HG03521 (cell line): ENCODE data around the gene SV2C.
"Not testable (repeated sequence)": the region's sequence is repeated elsewhere in the genome, so short reads cannot be mapped to it uniquely, and the experiment has no call there.

Experiments used
- ATAC-seq: cut with Tn5 transposase; IDR thresholded peaks from one replicate; pipeline ENCODE4 v1.9.1; 2021; ENCODE audit warnings: mild to moderate bottlenecking, moderate library complexity; ENCODE audit not compliant: unreplicated experiment

The SV2C gene

GRCh38 chr5:76292620-76293322 lies 209.6 kb downstream of the SV2C start:
- ATAC-seq: peak; percentile 56

- no peak for ATAC-seq
These were observed 211.4 kb downstream of the SV2C start for GRCh38 chr5:76294573-76294972.

DNA sequence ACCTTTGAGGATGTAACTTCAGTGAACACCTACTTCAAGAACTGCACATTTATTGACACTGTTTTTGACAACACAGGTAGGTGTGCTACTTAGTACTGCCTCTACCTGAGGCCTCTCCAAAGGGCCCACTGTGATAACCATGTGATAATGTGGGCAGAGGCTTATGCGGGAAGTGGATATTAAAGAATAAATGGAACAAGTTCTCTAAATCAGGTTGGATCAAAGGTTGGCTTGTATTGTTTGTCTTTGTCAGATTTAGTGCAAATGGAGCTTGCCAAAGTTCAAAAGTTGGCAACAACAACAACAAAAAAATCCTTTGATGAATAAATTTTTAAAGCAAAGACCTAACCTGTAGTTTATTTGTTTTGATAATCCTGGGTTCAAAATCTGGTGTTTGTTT lies 215.7 kb downstream of the SV2C start:
- no peak for ATAC-seq

- no peak for ATAC-seq
These were observed 216.4 kb downstream of the SV2C start for GRCh38 chr5:76299592-76299991.

DNA sequence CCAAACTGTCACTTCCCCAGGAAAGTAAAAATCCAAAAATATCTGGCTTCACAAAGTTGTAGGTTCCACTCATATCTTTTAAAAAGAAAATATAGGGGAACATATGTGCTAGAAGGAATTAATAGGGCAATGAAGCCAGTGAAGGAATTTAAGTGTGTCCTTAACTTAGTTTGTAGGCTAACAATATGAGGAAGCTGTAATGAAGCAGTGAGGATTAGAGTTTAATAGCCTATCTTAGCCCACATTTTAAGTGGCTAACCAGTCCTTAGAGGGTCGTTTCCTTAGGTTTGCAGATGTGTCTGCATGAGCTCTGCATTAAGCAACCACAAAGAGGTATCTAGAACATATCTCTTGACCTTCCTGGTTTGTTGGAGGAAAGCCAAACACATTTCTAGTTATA lies 218.7 kb downstream of the SV2C start:
- ATAC-seq: not testable (repeated sequence)

GRCh38 chr5:76302661-76303060 lies 219.5 kb downstream of the SV2C start:
- not testable (repeated sequence) for ATAC-seq

DNA sequence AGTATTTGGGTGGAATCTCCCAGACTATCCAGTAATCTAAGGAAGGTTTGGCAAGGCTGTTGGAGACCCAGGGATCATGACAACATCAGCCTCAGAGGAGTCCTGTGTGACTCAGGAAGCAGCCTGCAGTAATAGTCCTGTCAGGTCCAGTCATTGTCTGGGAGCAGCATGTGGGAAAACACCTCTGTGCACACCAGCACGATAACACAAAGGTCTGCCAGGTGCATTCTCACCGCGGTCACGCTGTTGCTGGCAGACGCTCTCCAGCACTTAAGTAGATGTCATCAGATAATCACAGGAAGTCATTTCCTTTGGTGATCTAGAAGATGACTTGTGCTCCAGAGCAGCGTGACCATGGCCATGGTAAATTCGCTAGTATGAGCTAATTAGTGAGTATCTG lies 220.7 kb downstream of the SV2C start:
- ATAC-seq: no peak

GRCh38 chr5:76305269-76305668 lies 222.1 kb downstream of the SV2C start:
- ATAC-seq: no peak

DNA sequence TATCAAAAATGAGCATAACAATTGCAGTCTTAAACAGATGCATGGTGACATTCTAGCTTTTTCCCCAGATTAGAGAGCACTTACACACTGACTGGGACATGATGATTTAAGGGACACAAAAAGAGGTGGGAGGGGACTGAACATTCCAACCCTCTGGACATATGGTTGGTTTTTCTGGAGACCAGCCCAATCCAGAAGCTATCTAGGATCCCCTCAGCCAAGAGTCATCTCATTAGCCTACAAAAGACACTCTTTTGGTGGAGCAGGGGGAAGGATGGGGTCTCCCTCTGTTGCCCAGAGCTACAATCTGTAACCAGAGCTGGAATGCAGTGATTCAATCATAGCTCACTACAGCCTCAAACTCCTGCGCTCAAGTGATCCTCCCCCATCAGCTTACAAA lies 222.6 kb downstream of the SV2C start:
- ATAC-seq: no peak

DNA sequence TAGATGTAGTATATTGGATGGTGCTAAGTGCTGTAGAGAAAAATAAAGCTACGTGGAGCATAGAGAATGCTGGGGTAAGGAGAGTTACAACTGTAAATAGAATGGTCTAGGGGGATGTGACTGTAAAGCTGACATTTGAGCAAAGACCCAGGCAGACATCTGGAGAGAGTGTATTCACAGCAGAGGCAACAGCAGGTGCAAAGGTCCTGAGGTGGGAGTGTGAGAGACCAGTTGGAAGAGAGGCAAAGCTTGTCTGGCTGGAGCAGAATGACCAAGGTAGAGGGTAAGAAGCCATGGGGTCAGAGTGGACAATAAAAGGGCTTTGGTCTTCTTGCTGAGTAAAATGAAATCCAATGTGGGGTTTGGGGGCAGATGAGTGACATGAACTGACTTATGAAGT lies 227.0 kb downstream of the SV2C start:
- ATAC-seq: no peak

GRCh38 chr5:76312783-76313182 lies 229.6 kb downstream of the SV2C start:
- no peak for ATAC-seq

- ATAC-seq: no peak
These were observed 231.5 kb downstream of the SV2C start for GRCh38 chr5:76314643-76315042.

GRCh38 chr5:76319673-76320072 lies 236.5 kb downstream of the SV2C start:
- no peak for ATAC-seq

DNA sequence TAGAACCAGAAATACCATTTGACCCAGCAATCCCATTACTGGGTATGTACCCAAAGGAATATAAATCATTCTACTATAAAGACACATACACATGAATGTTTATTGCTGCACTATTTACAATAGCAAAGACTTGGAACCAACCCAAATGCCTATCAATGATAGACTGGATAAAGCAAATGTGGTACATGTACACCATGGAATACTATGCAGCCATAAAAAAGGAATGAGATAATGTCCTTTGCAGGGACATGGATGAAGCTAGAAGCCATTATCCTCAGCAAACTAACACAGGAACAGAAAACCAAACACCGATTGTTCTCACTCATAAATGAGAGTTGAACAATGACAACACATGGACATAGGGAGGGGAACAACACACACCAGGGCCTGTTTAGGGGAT lies 240.3 kb downstream of the SV2C start:
- not testable (repeated sequence) for ATAC-seq

DNA sequence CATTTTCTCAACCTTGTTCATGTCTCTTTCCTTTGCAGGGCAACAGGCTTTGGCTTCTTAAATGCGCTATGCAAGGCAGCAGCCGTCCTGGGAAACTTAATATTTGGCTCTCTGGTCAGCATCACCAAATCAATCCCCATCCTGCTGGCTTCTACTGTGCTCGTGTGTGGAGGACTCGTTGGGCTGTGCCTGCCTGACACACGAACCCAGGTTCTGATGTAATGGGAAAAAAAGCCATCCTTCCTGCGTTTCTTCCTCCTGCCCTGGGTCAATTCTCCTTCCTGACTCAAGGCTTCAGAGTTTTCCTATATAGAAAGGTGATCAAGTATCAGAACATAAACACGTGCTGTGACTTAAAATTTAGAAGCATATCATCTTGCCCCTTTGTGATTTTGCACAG lies 242.1 kb downstream of the SV2C start:
- ATAC-seq: no peak

GRCh38 chr5:76325876-76326491 lies 242.8 kb downstream of the SV2C start:
- ATAC-seq: no peak

DNA sequence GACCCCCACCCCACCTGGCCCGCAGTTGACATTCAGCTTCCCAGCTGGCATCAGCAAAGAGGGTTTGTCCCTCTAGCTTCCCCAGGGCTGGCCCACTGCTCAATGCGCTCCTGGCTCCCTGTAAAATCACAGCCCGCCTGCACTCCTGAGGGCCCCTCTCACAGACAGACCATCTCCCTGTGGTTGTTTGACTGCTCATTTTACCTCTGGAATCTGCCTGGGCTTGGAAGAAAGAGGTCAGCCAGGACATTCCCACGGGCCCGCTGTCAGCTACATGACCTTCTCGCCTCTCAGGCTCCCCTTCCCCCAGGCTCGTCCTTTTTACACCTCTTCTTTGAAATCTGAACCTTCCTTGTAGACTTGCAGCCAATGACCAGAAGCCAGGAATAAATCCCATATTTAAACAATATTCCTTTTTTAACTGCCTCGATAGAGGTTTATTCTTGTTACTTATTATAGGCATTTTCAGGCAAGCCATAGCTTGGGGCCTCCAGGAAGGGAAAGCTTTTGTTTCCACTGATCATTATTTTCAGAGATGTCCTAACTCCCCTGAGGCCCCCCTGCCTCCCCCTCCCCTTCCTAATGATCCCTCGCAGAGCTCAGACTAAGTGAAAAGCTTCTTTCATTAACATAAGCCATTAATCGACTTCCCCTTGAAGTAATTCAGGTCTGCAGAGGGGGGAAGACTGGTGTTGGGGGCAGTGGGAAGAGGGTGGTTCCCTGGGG lies 243.6 kb downstream of the SV2C start:
- ATAC-seq: no peak

DNA sequence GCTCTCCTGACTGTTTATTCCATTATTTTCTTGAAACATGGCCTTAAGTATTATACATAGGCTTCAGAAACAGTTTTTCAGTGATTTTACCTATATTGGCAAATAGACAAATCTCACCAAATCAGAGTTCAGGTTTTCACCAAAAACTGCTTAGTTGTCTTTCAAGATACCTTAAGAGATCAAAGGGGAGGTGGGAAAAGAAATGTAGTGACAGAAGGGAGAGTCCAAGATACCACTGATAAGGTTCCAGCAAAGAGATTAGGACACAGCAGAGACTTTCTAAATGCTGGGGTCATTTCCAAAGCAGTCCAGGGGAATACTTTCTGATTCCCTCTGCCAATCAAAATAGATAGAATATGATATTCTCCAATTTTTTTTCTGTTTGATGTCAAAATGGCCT lies 246.2 kb downstream of the SV2C start:
- no peak for ATAC-seq

GRCh38 chr5:76331126-76331525 lies 247.9 kb downstream of the SV2C start:
- ATAC-seq: no peak

- no peak for ATAC-seq
These were observed 248.9 kb downstream of the SV2C start for GRCh38 chr5:76332102-76332501.

DNA sequence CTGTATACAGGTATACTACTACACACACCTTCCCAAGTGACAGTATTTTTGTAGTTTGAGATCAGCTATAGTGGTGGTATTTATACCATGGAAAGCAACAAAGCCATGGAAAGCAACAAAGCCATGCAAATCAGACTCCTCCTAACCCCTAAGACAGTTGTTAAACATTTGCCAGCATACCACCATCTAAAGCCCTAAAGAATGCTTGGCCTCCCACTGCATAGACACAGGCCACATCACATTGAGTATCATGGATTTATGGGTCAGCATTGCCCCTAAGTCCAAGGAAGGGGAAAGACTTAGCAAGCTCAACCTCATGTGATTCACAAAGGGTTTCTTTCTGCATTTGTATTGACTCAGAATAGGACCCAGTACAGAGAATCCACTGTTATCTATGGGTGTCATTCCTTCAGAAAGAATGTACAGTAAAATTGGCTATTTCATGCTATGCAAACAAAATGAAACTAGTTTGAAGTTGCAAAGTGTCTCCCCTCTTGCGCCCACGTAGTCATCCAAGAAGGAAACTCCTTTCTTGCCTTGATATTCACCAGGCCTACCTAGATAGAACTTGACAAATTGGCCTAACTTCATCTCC lies 249.5 kb downstream of the SV2C start:
- ATAC-seq: no peak

- ATAC-seq: no peak
These were observed 250.4 kb downstream of the SV2C start for GRCh38 chr5:76333571-76333970.
